GM18498 (cell line): ENCODE measurements around the gene TBL3.
"Not testable (repeated sequence)": the region's sequence is repeated elsewhere in the genome, so short reads cannot be mapped to it uniquely, and the experiment has no call there.

ENCODE experiments used
- ATAC-seq: cut with Tn5 transposase; IDR thresholded peaks from one replicate; pipeline ENCODE4 v1.9.1; 2021; ENCODE audit warnings: mild to moderate bottlenecking, moderate library complexity; ENCODE audit not compliant: unreplicated experiment

The TBL3 gene

GRCh38 chr16:1942810-1943726 lies 28.8 kb upstream of the TBL3 start, which contains the start of gene MSRB1:
TSS of gene MSRB1 (minus strand) at chr16:1943199. CDS start at chr16:1943156, 43 bp downstream.
- ATAC-seq: peak; percentile 94

- no peak for ATAC-seq
Observed at GRCh38 chr16:1944612-1945199, 27.1 kb upstream of the TBL3 start.

- no peak for ATAC-seq
Observed at GRCh38 chr16:1945559-1946391, 26.1 kb upstream of the TBL3 start.

DNA sequence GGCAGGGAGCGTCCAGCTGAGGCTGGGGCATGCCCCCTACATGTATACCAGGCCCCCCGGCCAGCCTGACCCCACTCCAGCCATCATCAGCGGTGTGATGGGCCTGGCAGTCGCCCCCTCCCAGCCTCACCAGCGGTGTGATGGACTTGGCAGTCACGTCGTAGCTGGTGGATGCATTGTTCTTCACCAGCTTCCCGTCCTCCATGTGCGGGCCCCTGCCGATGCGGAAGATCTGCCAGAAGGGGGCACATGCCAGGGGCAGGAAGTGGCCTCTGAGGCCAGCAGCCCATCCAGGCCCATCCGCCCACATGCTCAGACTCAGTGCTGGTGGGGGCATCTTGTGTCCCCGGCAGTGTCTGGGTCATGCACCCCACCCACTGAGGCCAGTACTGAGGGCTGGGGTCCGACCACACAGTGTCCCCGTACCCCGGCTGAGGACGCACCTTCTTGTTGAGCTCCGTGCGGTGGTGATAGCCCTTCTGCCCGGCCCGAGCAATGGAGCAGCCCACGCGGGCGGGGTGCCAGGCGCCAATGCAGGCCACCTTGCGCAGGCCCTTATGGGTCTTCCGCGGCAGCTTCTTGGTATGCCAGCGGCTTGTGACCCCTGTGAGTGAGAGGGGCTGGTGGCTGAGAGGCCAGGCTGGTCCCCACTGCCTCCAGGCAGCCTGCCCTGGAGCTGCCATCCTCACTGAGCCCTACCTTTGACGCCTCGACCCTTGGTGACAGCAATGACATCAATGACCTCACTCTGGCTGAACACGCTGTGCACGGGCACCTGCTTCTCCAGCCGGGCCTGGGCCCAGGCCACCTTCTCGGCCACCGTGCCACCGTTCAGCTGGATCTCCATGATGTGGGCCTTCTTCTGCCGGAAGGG lies 25.1 kb upstream of the TBL3 start:
- no peak for ATAC-seq

DNA sequence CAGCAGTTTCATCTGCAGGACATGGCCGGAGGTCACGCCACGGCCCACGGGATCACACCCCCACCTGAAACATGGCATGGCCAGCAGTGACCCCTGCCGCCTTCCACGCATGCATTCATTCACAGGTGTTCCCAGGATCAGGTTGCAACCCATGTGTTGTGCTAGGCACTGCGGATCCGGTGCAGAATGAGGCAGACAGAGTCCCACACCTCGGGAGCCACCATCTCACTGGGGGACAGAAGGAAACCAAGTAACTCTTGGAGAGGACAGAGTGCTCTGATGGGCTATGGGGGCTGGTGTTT lies 24.5 kb upstream of the TBL3 start:
- ATAC-seq: no peak

DNA sequence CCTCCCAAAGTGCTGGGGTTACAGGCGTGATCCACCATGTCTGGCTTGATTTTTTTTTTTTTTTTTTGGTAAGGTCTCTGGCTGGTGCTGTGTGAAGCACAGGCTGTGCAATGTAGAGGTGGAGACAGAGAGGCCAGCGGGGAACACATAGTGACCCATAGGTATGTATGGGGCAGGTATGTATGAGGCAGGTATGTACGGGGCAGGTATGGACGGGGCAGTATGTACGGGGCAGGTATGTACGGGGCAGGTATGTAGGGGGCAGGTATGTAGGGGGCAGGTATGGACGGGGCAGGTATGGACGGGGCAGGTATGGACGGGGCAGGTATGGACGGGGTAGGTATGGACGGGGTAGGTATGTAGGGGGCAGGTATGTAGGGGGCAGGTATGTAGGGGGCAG lies 22.3 kb upstream of the TBL3 start:
- ATAC-seq: no peak

DNA sequence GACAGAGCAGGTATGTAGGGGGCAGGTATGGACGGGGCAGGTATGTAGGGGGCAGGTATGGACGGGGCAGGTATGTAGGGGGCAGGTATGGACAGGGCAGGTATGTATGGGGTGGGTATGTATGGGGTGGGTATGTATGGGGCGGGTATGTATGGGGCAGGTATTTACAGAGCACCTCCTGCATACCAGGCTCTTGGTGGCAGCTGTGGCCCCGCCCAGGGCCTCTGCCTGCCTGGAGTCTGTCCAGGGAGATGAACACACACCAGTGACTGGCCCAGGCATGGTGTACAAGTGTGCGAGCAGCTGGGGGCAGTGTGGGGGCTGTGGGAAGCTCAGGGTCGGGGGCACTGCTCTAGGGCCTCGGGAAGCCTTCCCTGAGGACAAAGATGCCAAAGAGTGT lies 21.8 kb upstream of the TBL3 start:
- no peak for ATAC-seq

DNA sequence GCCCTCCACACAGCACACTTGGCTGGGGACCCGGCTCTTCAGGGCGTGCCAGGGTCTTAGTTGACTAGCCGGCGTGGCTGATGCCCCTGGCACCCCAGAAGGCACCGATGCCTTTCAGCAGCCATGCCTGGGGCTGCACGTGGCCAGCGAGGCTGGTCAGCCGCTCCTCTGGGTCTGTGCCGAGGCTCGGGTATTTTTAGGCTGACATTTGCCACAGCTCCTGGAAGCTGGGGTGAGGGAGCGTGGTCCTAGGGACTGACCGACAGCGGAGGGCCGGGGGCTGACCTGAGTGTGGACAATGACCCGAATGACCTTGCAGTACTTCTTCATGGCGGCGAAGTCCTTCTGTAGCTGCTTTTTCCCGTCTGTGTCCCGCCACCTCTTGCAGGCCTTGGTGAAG lies 21.3 kb upstream of the TBL3 start:
- ATAC-seq: no peak

GRCh38 chr16:1953734-1954133 lies 18.1 kb upstream of the TBL3 start:
- ATAC-seq: no peak

DNA sequence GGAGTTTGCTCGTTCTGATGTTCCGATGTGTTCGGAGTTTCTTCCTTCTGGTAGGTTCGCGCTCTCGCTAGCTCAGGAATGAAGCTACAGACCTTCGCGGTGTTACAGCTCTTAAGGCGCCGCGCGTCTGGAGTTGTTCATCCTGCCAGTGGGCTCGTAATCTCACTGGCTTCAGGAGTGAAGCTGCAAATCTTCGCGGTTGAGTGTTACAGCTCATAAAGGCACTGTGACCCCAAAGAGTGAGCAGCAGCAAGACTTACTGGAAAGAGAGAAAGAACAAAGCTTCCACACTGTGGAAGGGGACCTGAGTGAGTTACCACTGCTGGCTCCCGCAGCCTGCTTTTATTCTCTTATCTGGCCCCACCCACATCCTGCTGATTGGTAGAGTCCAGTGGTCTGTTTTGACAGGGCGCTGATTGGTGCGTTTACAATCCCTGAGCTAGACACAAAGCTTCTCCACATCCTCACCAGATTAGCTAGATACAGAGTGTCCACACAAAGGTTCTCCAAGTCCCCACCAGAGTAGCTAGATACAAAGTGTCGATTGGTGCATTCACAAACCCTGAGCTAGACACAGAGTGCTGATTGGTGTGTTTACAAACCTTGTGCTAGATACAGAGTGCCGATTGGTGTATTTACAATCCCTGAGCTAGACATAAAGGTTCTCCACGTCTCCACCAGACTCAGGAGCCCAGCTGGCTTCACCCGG lies 14.3 kb upstream of the TBL3 start:
- not testable (repeated sequence) for ATAC-seq

DNA sequence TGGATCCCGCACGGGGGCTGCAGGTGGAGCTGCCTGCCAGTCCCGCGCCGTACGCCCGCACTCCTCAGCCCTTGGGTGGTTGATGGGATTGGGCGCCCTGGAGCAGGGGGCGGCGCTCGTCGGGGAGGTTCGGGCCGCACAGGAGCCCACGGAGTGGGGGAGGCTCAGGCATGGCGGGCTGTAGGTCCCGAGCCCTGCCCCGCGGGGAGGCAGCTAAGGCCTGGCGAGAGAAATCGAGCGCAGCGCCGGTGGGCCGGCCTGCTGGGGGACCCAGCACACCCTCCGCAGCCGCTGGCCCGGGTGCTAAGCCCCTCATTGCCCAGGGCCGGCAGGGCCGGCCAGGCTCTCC lies 13.7 kb upstream of the TBL3 start:
- not testable (repeated sequence) for ATAC-seq

GRCh38 chr16:1958715-1959268 lies 13.1 kb upstream of the TBL3 start:
- no peak for ATAC-seq

- ATAC-seq: peak; percentile 67
Observed at GRCh38 chr16:1959269-1960039, 12.4 kb upstream of the TBL3 start, which contains the start of gene NDUFB10. TSS of gene NDUFB10 (plus strand) at chr16:1959538. CDS start at chr16:1959625, 87 bp downstream.

GRCh38 chr16:1960665-1961630 lies 10.9 kb upstream of the TBL3 start:
- no peak for ATAC-seq

GRCh38 chr16:1961651-1962067 lies 10.2 kb upstream of the TBL3 start:
- no peak for ATAC-seq

- ATAC-seq: not testable (repeated sequence)
Observed at GRCh38 chr16:1962161-1963153, 9.4 kb upstream of the TBL3 start.
